Spleen (tissue), 7 donors: ENCODE data around the gene RGN.

Source experiments
- POLR2A ChIP-seq, 3 donors: fragments of 450-650 bp; IDR thresholded peaks; one replicate each; pipeline ENCODE4 v1.5.1; 2017; ENCODE audit warnings: antibody characterized with exemption in 3 of 3, mild to moderate bottlenecking in 1 of 3
- TF ChIP-seq, protein P1 (sequence below), 11 experiments: fragments of 200-600 bp in 7 of 11; fragments of 450-650 bp in 4 of 11; sonication (generic) in 4 of 11; IDR thresholded peaks in 8 of 11; conservative IDR thresholded peaks in 3 of 11; 1 replicate in 7 of 11; 2 replicates in 4 of 11; pipeline versions ENCODE4 v1.4.0 to v1.8.0; 2016 to 2021; ENCODE audit warnings: antibody characterized with exemption in 11 of 11, inconsistent platforms in 4 of 11, mild to moderate bottlenecking in 1 of 11
- donor health status: DM: no; HTN: no; CAD: no; lungs with moderate emphysema.
- donor health status: DM: no; HTN: no; CAD: no.
- donor health status: DM: no; HTN: no; CAD: no.

- TF ChIP-seq, protein P1, sequence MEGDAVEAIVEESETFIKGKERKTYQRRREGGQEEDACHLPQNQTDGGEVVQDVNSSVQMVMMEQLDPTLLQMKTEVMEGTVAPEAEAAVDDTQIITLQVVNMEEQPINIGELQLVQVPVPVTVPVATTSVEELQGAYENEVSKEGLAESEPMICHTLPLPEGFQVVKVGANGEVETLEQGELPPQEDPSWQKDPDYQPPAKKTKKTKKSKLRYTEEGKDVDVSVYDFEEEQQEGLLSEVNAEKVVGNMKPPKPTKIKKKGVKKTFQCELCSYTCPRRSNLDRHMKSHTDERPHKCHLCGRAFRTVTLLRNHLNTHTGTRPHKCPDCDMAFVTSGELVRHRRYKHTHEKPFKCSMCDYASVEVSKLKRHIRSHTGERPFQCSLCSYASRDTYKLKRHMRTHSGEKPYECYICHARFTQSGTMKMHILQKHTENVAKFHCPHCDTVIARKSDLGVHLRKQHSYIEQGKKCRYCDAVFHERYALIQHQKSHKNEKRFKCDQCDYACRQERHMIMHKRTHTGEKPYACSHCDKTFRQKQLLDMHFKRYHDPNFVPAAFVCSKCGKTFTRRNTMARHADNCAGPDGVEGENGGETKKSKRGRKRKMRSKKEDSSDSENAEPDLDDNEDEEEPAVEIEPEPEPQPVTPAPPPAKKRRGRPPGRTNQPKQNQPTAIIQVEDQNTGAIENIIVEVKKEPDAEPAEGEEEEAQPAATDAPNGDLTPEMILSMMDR (IDR thresholded peaks at IDR 0.05 in 8 of 11, conservative IDR thresholded peaks at IDR 0.05 in 3 of 11), result no peak
- TF ChIP-seq POLR2A (IDR thresholded peaks at IDR 0.05), result no peak
Observed at GRCh38 chrX:47068720-47069119, 9.5 kb upstream of the RGN start.
